HG03135 (cell line): ENCODE data around the gene RNU5B-1.

Experiments used
- ATAC-seq: cut with Tn5 transposase; IDR thresholded peaks from one replicate; pipeline ENCODE4 v1.9.1; 2021; ENCODE audit warnings: mild to moderate bottlenecking, moderate library complexity; ENCODE audit not compliant: unreplicated experiment

The RNU5B-1 gene

DNA sequence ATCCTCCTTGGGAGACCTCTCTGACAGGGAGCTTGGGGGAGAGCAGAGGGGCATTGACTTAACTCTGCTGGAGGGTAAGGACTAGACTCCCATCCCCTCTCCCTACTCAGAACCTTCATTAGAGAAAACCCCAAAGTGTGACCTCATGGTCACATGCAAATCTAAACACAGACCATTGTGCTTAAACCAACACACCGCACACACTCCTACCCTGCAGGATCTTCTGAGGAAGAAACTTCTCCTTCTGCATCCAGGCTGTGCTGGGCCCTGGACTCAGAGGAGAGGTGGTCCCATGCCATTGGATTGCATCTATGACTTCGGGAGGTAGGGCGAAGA lies 17.0 kb upstream of the RNU5B-1 start:
- no peak for ATAC-seq

GRCh38 chr15:65289261-65289854 lies 15.1 kb upstream of the RNU5B-1 start:
- no peak for ATAC-seq

DNA sequence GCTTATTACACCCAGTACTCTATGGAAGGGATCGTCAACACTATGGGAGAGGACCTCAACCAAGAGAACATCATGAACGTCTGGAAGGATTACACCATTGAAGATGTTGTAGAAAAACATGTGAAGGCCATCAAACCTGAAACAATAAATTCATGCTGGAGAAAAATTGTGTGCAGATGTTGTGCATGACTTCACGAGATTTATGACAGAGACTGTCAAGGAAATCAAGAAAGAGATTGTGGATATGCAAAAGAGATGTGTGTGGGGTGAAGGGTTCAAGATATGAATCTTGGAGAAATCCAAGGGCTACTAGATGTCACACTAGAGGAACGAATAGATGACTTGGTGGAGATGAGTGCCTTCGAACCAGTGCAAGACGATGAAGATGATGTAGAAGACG lies 14.2 kb upstream of the RNU5B-1 start:
- no peak for ATAC-seq

DNA sequence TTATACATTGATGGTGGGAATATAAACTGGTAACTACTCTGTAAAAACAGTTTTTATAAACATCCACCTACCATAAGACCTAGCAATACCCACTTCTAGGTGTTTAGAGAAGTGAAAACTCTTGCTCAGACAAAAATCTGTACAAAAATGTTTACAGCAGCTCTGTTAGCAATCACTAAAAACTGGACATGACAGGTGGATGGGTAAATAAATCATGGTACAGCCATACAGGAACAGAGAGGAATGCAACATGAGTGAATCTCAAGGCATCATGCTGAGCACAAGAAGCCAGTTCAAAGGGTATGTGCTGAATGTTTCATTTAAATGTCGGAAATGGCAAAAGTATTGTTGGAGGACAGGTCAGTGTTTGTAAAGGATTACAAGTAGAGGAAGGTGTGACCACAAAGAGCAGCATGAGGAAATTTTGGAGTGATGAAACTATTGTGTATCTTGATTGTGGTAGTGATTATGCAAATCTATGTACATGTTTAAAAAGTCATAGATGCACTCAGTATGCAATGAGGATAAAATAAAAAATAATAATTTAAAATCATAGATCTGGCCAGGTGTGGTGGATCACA lies 11.4 kb upstream of the RNU5B-1 start:
- no peak for ATAC-seq

GRCh38 chr15:65298731-65299130 lies 5.7 kb upstream of the RNU5B-1 start:
- ATAC-seq, result no peak

DNA sequence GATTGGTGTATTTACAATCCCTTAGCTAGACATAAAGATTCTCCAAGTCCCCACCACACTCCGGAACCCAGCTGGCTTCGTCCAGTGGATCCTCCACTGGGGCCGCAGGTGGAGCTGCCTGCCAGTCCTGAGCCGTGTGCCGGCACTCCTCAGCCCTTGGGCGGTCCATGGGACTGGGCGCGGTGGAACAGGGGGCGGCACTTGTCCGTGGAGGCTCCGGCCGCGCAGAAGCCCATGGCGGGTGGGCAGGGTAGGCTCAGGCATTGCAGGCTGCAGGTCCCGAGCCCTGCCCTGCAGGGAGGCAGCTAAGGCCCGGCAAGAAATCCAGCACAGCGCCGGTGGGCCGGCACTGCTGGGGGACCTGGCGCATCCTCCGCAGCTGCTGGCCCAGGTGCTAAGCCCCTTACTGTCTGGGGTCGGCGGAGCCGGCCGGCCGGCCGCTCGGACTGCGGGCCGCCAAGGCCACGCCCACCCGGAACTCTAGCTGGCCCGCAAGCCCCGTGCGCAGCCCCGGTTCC lies 3.5 kb upstream of the RNU5B-1 start:
- ATAC-seq, result no peak

DNA sequence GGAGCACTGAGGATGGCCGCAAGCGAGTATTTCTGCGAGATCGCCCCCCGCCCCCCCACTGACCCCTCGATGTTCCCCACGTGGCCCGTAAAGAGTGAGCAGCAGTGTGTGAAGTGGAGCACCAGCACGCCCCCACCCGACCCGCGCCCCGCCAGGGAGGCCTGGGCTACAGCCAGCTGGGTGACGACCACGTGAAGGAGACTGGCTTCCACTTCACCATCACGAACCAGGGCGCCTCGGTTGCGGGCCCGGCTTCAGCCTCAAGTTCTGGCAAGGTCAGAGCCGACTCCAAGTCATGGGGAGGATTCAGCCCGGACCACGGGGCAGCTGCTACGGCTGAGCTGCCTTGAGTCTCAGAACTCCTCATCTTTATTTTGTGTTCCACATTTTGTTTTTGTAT lies 2.4 kb upstream of the RNU5B-1 start:
- no peak for ATAC-seq

DNA sequence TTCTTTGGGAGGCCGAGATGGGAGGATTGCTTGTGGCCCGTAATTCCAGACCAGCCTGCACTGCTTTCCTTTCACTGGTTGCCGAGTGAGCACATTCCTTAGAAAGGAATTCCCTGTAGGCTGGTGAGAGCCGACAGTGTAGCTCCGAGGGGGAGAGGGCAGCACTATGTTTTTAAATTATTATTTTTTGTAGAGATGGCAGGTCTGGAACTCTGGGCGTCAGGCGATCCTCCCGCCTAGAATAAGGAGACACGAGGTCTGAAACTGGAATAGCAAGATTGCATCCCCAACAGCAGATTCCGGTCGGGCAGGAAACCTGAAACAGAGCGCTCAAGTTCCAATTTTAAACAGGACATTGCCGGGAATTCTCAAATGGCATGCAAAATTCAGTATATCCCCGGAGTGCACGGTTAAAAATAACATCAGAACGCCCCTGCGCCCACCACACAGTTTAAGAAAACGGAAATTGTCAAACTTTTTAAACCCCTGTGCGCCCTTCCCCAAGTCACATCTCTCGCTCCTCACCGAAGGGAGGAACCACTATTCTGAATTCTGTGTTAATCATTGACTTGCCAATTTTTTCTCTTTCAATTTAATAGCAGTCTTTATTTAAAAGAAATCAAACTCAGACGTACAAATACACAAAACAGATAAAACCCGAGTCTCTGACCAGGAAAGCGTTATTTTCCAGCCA lies 643 bp upstream of the RNU5B-1 start:
- ATAC-seq, result no peak

GRCh38 chr15:65305150-65305758 lies 777 bp downstream of the RNU5B-1 start:
- ATAC-seq, result no peak

- no peak for ATAC-seq
Measured at GRCh38 chr15:65305776-65306175, 1.3 kb downstream of the RNU5B-1 start.

DNA sequence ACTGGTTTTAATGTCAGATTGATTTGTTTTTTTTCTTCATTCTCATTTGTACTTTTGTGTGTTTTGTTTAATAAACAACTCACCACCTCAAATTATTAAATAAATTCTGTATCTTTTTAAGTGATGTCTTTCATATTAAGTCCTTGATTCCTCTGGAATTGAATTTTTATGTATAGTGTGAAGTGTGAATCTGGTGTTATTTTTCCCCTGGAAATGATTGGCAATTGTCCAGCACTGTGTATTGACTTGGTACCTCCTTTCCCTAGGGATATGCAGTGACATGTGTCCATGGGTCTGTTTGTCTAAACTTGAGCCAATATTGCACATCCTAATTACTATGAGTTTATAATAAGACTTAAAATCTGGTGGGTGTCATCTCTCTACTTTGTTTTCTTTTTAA lies 2.1 kb downstream of the RNU5B-1 start:
- no peak for ATAC-seq

- no peak for ATAC-seq
Measured at GRCh38 chr15:65307978-65308377, 3.5 kb downstream of the RNU5B-1 start.

DNA sequence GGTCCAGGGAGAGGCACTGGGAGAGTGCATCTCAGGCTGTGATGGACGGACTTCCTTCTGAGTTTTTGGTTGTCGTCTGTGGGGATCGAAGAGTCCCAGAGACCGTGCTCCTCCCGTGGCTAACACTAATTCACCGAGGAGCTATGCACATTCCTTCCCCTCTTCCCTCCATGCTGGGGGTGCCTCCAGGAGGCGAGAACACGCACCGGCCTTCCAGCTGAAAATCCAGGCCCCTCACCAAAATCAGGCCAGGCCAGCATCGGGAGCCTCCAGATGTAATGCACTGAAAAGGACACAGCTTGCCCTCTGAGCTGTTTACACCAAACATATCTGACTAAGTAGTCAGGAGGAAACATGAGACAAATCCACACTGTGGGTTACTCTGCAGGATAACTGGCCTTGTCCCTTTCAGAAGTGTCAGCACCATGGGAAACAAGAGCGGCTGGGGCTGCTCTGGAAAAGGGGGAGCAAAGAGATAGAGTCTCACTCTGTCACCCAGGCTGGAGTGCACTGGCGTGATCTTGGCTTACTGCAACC lies 5.5 kb downstream of the RNU5B-1 start:
- no peak for ATAC-seq

- no peak for ATAC-seq
Measured at GRCh38 chr15:65310431-65311137, 6.1 kb downstream of the RNU5B-1 start.

GRCh38 chr15:65311760-65312159 lies 7.3 kb downstream of the RNU5B-1 start:
- no peak for ATAC-seq

DNA sequence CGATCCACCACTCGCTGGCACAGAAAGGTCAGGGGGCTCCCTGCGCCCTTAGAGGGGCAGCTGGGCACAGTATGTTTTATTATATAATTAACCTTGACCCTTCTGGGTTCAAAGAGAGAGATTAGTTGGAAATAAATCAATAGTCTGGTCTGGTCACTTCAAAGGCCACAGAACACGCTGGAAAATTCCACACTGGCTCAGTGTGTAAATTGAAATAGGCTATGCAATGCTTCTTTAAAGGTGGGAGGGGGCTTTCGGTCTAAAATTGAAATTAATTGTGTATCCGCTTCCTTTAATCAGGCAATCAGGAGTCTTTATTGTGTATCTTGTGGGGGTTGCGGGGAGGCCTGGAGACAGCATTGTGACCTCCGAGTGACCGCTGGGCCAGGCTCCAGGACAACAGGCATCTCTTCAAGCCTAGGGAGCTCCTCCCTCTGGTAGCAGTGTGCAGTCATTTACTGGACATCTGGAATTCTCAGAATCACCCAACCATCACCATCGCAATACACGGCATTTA lies 8.0 kb downstream of the RNU5B-1 start:
- ATAC-seq, result no peak

GRCh38 chr15:65318870-65319356 lies 14.4 kb downstream of the RNU5B-1 start:
- no peak for ATAC-seq

GRCh38 chr15:65323071-65323511 lies 18.6 kb downstream of the RNU5B-1 start:
- ATAC-seq, result no peak

GRCh38 chr15:65326117-65326526 lies 21.6 kb downstream of the RNU5B-1 start:
- no peak for ATAC-seq

GRCh38 chr15:65326818-65327217 lies 22.3 kb downstream of the RNU5B-1 start:
- ATAC-seq, result no peak
